HCT116 (cell line): ENCODE data around the gene TRAK1. TPM values are rescaled to one million over a fixed set of nuclear protein-coding genes. Genes with fewer than 3 reads are reported as not detected.

Experiments used
- ATAC-seq: fragments of 200-7000 bp; cut with Tn5 transposase; 2 replicates; pipeline ENCODE4 v1.9.1; 2020; ENCODE audit warnings: mild to moderate bottlenecking, moderate library complexity
- BruUV-seq: library from RNA; stranded (reverse); fragments of 400-500 nt; replicated peaks from 2 replicates; lab custom pipeline; 2021; lab: Mats Ljungman, UMichigan
- CTCF ChIA-PET: fragments of 300-600 bp; sonication (Branson Sonifier 250); formaldehyde crosslinking; loops from one replicate; lab custom pipeline; 2021; ENCODE audit warnings: antibody characterized with exemption; lab: Charles Lee
- POLR2A ChIA-PET: fragments of 300-600, 350-600 bp; sonication (Branson Sonifier 250); formaldehyde crosslinking; loops from one replicate; lab custom pipeline; 2021; ENCODE audit warnings: antibody characterized with exemption; lab: Charles Lee
- RAD21 ChIA-PET, 2 experiments: fragments of 300-600 bp; sonication (Branson Sonifier 250); formaldehyde crosslinking; loops; one replicate each; lab custom pipeline; 2023; ENCODE audit warnings: low total read pairs in 2 of 2; ENCODE audit not compliant: uncharacterized antibody in 2 of 2, unreplicated experiment in 2 of 2, low non-redundant PET in 1 of 2; lab: Charles Lee
- DNase-seq: peaks from one replicate; pipeline ENCODE4 v3.0.0-alpha.2; 2010; ENCODE audit warnings: low read depth, low spot score
- H2AFZ ChIP-seq: fragments of 200-600 bp; shearing (Covaris generic), sonication (generic); 2 replicates; pipeline ENCODE4 v1.6.1; 2017; ENCODE audit warnings: low read depth, mixed run types, mixed read lengths, antibody characterized with exemption, low read length; ENCODE audit not compliant: poor library complexity, severe bottlenecking
- H3K27ac ChIP-seq: 2 replicates; pipeline ENCODE4 v1.5.1; 2012; ENCODE audit warnings: low read depth, low read length
- H3K27me3 ChIP-seq: fragments of 200-600 bp; sonication (generic); 2 replicates; pipeline ENCODE4 v1.6.1; 2016; ENCODE audit warnings: mixed run types, low read length, mixed read lengths; ENCODE audit not compliant: insufficient read depth
- H3K36me3 ChIP-seq, 2 experiments: fragments of 200-500 bp in 1 of 2; fragments of 200-600 bp in 1 of 2; sonication (Bioruptor generic) in 1 of 2; sonication (generic) in 1 of 2; 2 replicates each; pipeline versions ENCODE4 v1.5.1 to v1.6.1; 2014 to 2016; ENCODE audit warnings: low read length in 2 of 2, inconsistent platforms in 1 of 2, mixed read lengths in 1 of 2, mixed run types in 1 of 2; ENCODE audit not compliant: insufficient read depth in 2 of 2, control insufficient read depth in 1 of 2
- H3K4me1 ChIP-seq, 2 experiments: fragments of 200-600 bp in 1 of 2; sonication (generic) in 1 of 2; 2 replicates each; pipeline versions ENCODE4 v1.5.1 to v1.6.1; 2012 to 2017; ENCODE audit warnings: low read length in 2 of 2, inconsistent platforms in 1 of 2, mild to moderate bottlenecking in 1 of 2, mixed read lengths in 1 of 2, mixed run types in 1 of 2, moderate library complexity in 1 of 2; ENCODE audit not compliant: insufficient read depth in 2 of 2, control insufficient read depth in 1 of 2
- H3K4me2 ChIP-seq: fragments of 200-600 bp; sonication (generic); 2 replicates; pipeline ENCODE4 v1.6.1; 2017; ENCODE audit warnings: mixed run types, low read length, mixed read lengths
- H3K4me3 ChIP-seq, 2 experiments: fragments of 200-600 bp in 1 of 2; sonication (generic) in 1 of 2; replicated peaks in 1 of 2; 2 replicates each; pipeline ENCODE4 v1.5.1; 2011 to 2016; ENCODE audit warnings: low read length in 2 of 2, control low read depth in 1 of 2, low read depth in 1 of 2, mild to moderate bottlenecking in 1 of 2, mixed read lengths in 1 of 2, mixed run types in 1 of 2
- H3K79me2 ChIP-seq: fragments of 200-600 bp; sonication (generic); 2 replicates; pipeline ENCODE4 v1.6.1; 2017; ENCODE audit warnings: mild to moderate bottlenecking, mixed run types, low read length, moderate library complexity, mixed read lengths; ENCODE audit not compliant: insufficient read depth
- H3K9ac ChIP-seq: fragments of 200-600 bp; sonication (generic); 2 replicates; pipeline ENCODE4 v1.6.1; 2016; ENCODE audit warnings: low read length, mixed read lengths
- H3K9me2 ChIP-seq: fragments of 200-600 bp; sonication (generic), shearing (Covaris generic); 2 replicates; pipeline ENCODE4 v1.6.1; 2017; ENCODE audit warnings: mixed run types, mild to moderate bottlenecking, moderate library complexity; ENCODE audit not compliant: insufficient read depth
- H3K9me3 ChIP-seq, 2 experiments: fragments of 200-500 bp in 1 of 2; fragments of 200-600 bp in 1 of 2; sonication (Bioruptor generic) in 1 of 2; sonication (generic) in 1 of 2; 2 replicates each; pipeline ENCODE4 v1.6.1; 2014 to 2017; ENCODE audit warnings: low read length in 2 of 2, mixed read lengths in 2 of 2, inconsistent platforms in 1 of 2, low read depth in 1 of 2, mild to moderate bottlenecking in 1 of 2, mixed run types in 1 of 2, moderate library complexity in 1 of 2; ENCODE audit not compliant: control insufficient read depth in 1 of 2, insufficient read depth in 1 of 2
- H4K20me1 ChIP-seq: fragments of 200-600 bp; sonication (generic), shearing (Covaris generic); 2 replicates; pipeline ENCODE4 v1.6.1; 2017; ENCODE audit warnings: mixed run types, mild to moderate bottlenecking, moderate library complexity; ENCODE audit not compliant: insufficient read depth
- ATF3 ChIP-seq: IDR thresholded peaks from 2 replicates; pipeline ENCODE4 v1.6.1; 2012
- CTCF ChIP-seq, 3 experiments: fragments of 200-600 bp in 1 of 3; sonication (generic) in 1 of 3; IDR thresholded peaks in 2 of 3; conservative IDR thresholded peaks in 1 of 3; 2 replicates each; pipeline ENCODE4 v1.5.1; 2012 to 2017; ENCODE audit warnings: low read depth in 2 of 3, low read length in 2 of 3, antibody characterized with exemption in 1 of 3, borderline replicate concordance in 1 of 3, control low read depth in 1 of 3, mild to moderate bottlenecking in 1 of 3, mixed read lengths in 1 of 3, mixed run types in 1 of 3, moderate library complexity in 1 of 3; ENCODE audit not compliant: insufficient read depth in 1 of 3
- EZH2 ChIP-seq: fragments of 200-600 bp; sonication (generic); IDR thresholded peaks from 2 replicates; pipeline ENCODE4 v1.6.1; 2017; ENCODE audit warnings: antibody characterized with exemption, mixed run types
- RAD21 ChIP-seq: IDR thresholded peaks from 2 replicates; pipeline ENCODE4 v1.6.1; 2012; ENCODE audit warnings: low read depth, mild to moderate bottlenecking
- TCF7L2 ChIP-seq: IDR thresholded peaks from 2 replicates; pipeline ENCODE4 v1.7.0; 2011; ENCODE audit warnings: borderline replicate concordance, inconsistent platforms; ENCODE audit not compliant: insufficient read depth, insufficient read length; ENCODE audit errors: extremely low read depth
- intact Hi-C: fragments of 100-400 bp; cut with micrococcal nuclease; formaldehyde crosslinking; loops from 2 replicates; pipeline ENCODE4 v1.10.0; 2022
- total RNA-seq: library from RNA; stranded (reverse); gene quantifications from one replicate; pipeline ENCODE4 v1.2.1, GENCODE V29; 2021; ENCODE audit not compliant: unreplicated experiment

TRAK1 gene
- total RNA-seq, 1 experiment from 2014 or later: 25.9 TPM

GRCh38 chr3:42229942-42230688 lies 139.0 kb downstream of the TRAK1 start:
- BruUV-seq: no TSS peak
- H3K9ac ChIP-seq: no peak overlapping the region
- RAD21 ChIA-PET: interaction anchor here (0.7 to 1.7 kb wide), 10 partner anchors 18 to 314 kb away, joined by 3 to 10 read pairs (median 4); partner anchors contain the start of gene VIPR1 (in 1 of the 2)
- TF ChIP-seq TCF7L2: no peak
- TF ChIP-seq ATF3: no peak
- TF ChIP-seq CTCF (IDR thresholded peaks at IDR 0.05 in 2 of 3, conservative IDR thresholded peaks at IDR 0.05 in 1 of 3; ENCODE audit: borderline replicate concordance in 1 of 3, insufficient read depth in 1 of 3, low read depth in 2 of 3, low read length in 2 of 3): peak; percentile 54 to 87 (median 74)
- no peak for TF ChIP-seq EZH2
- peak; percentile 91 for TF ChIP-seq RAD21
- TF ChIP-seq, all 23 proteins: peak for 2
- DNase-seq (peak; percentile 34), ATAC-seq (peak; percentile 74)
- Histone ChIP-seq H3K4me1 (peaks cover 0 to 5% of the 10 kb centered on the region in 2 experiments; a peak in 1 of 4 replicates), H3K27ac (no peak overlapping the region), H3K4me3 (no peak overlapping the region), H3K9me2 (no peaks in the 10 kb centered on the region), H4K20me1 (no peaks in the 10 kb centered on the region), H3K4me2 (peak overlapping the region; percentile 50), H3K36me3 (no peaks in the 10 kb centered on the region), H2AFZ (no peak overlapping the region), H3K9me3 (no peaks in the 10 kb centered on the region), H3K27me3 (no peaks in the 10 kb centered on the region), H3K79me2 (no peaks in the 10 kb centered on the region)
- ChIA-PET CTCF (interaction anchor here (0.8 to 3.3 kb wide), 21 partner anchors 10 to 609 kb away, joined by 3 to 57 read pairs (median 6); partner anchors contain the start of gene NKTR), POLR2A (interaction anchor here (0.7 kb wide), 1 partner anchor 272 kb away, joined by 5 read pairs; the partner anchor contains the start of gene VIPR1)
- intact Hi-C loops: loop anchor here (1.0 to 5.0 kb wide), 6 partner anchors 213 to 652 kb away; no protein-coding TSS in a partner anchor
